ENCODE results near the gene DPP3. TPM values are rescaled to one million over a fixed set of nuclear protein-coding genes. Genes with fewer than 3 reads are reported as not detected.

Gene DPP3
- total RNA-seq, 1 experiment from 2014 or later, result 93.3 TPM

GRCh38 chr11:66505276-66505816 is 25.1 kb downstream of the DPP3 start:
- ChIA-PET CTCF (no interaction called here), POLR2A (ENCODE audit: low non-redundant PET) (no interaction called here)
- Histone ChIP-seq H3K27ac (ENCODE audit: low read depth, low read length, poor library complexity, severe bottlenecking) (no peak overlapping the region), H3K4me1 (ENCODE audit: insufficient read depth, low read length, poor library complexity, severe bottlenecking) (peaks cover 4% of the 10 kb centered on the region), H3K27me3 (replicated peaks; ENCODE audit: insufficient read depth, low read depth, low read length, poor library complexity) (no peaks in the 10 kb centered on the region), H3K4me3 (ENCODE audit: low read depth, low read length, poor library complexity, severe bottlenecking) (no peak overlapping the region), H3K9me3 (ENCODE audit: low read depth, low read length, poor library complexity, severe bottlenecking) (no peaks in the 10 kb centered on the region), H3K36me3 (ENCODE audit: insufficient read depth, low read length, poor library complexity, severe bottlenecking) (peaks cover 6% of the 10 kb centered on the region)
- intact Hi-C loops (cut with micrococcal nuclease; ENCODE audit: unreplicated experiment), result no loop called here
- TF ChIP-seq EZH2 (IDR thresholded peaks at IDR 0.05; ENCODE audit: borderline replicate concordance, low read depth, low read length, poor library complexity, severe bottlenecking) (no peak), CTCF (conservative IDR thresholded peaks at IDR 0.05; ENCODE audit: low read depth, low read length) (no peak)
- no peak for DNase-seq (ENCODE audit: low spot score)
- BruUV-seq (replicated peaks), result no TSS peak

- Histone ChIP-seq H3K9me3 (ENCODE audit: low read depth, low read length, poor library complexity, severe bottlenecking) (no peaks in the 10 kb centered on the region), H3K36me3 (ENCODE audit: insufficient read depth, low read length, poor library complexity, severe bottlenecking) (peaks cover 13% of the 10 kb centered on the region), H3K27ac (ENCODE audit: low read depth, low read length, poor library complexity, severe bottlenecking) (no peak overlapping the region), H3K4me1 (ENCODE audit: insufficient read depth, low read length, poor library complexity, severe bottlenecking) (peaks cover 11% of the 10 kb centered on the region), H3K27me3 (replicated peaks; ENCODE audit: insufficient read depth, low read depth, low read length, poor library complexity) (no peaks in the 10 kb centered on the region), H3K4me3 (ENCODE audit: low read depth, low read length, poor library complexity, severe bottlenecking) (no peak overlapping the region)
- DNase-seq (ENCODE audit: low spot score), result no peak
- POLR2A ChIA-PET (ENCODE audit: low non-redundant PET), result no interaction called here
- intact Hi-C loops (cut with micrococcal nuclease; ENCODE audit: unreplicated experiment), result no loop called here
- CTCF ChIA-PET, result no interaction called here
- TF ChIP-seq EZH2 (IDR thresholded peaks at IDR 0.05; ENCODE audit: borderline replicate concordance, low read depth, low read length, poor library complexity, severe bottlenecking), result no peak
- TF ChIP-seq CTCF (conservative IDR thresholded peaks at IDR 0.05; ENCODE audit: low read depth, low read length), result no peak
- no TSS peak for BruUV-seq (replicated peaks)
Measured at GRCh38 chr11:66509131-66509561, 28.9 kb downstream of the DPP3 start.

GRCh38 chr11:66510271-66510989 is 30.2 kb downstream of the DPP3 start, which contains the start of gene BBS1:
BBS1 (plus strand) TSS chr11:66510635; CDS start chr11:66510660, 25 bp downstream.
- Histone ChIP-seq H3K4me3 (ENCODE audit: low read depth, low read length, poor library complexity, severe bottlenecking) (peak within 1 kb of the TSS; percentile 67), H3K9me3 (ENCODE audit: low read depth, low read length, poor library complexity, severe bottlenecking) (no peaks in the 10 kb centered on the region), H3K36me3 (ENCODE audit: insufficient read depth, low read length, poor library complexity, severe bottlenecking) (peaks cover 8% of the 10 kb centered on the region), H3K27ac (ENCODE audit: low read depth, low read length, poor library complexity, severe bottlenecking) (peak within 1 kb of the TSS; percentile 55), H3K27me3 (replicated peaks; ENCODE audit: insufficient read depth, low read depth, low read length, poor library complexity) (no peaks in the 10 kb centered on the region), H3K4me1 (ENCODE audit: insufficient read depth, low read length, poor library complexity, severe bottlenecking) (peaks cover 11% of the 10 kb centered on the region)
- ChIA-PET POLR2A (ENCODE audit: low non-redundant PET) (no interaction called here), CTCF (interaction anchor here (0.6 to 0.9 kb wide), 2 partner anchors 19 to 209 kb away, joined by 3 to 6 read pairs; no protein-coding TSS in a partner anchor)
- peak; percentile 93 for DNase-seq (ENCODE audit: low spot score)
- intact Hi-C loops (cut with micrococcal nuclease; ENCODE audit: unreplicated experiment), result no loop called here
- BruUV-seq (replicated peaks), result no TSS peak
- TF ChIP-seq EZH2 (IDR thresholded peaks at IDR 0.05; ENCODE audit: borderline replicate concordance, low read depth, low read length, poor library complexity, severe bottlenecking) (no peak), CTCF (conservative IDR thresholded peaks at IDR 0.05; ENCODE audit: low read depth, low read length) (no peak)
